ENCODE data around the gene SRC.
"Not testable (repeated sequence)": the region's sequence is repeated elsewhere in the genome, so short reads cannot be mapped to it uniquely, and the experiment has no call there.

SRC gene

DNA sequence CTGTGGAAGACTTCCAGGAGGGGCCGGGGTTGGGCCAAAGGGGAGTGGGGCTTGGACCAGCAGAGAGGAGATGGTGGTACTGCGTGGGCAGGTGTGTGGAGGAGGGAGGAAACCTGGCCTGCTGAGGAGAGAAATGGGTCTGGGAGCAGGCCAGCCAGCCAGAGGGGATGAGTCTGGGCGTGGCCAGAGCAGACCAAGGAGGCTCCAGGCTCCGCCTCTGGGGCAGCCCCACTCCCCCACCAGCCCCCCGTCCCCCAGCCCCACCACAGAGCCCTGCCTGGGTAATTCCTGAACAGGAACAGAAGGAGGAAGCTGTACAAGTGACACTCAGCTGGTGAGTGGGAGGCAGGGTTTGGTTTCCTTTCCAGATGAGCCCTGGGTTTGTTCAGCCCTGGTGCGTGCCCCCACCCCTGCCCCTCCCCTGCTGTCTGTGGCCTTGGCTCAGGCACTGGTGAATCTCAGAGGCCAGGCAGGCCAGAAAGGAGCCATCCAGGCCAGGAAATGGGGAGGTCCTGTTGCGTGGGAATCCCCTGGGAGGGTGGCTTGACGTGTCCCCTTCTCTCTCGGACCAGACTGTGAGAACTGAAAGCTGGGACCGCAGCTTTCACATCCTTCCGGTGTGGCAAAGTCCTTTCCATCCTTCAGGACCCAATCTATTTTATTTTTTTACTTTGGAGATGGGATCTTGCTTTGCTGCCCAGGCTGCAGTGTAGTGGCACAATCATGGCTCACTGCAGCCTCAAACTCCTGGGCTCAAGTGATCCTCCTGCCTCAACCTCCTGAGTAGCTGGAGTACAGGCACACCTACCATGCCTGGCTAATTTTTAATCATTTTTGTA is 9.4 kb upstream of the SRC start:
- DNase-seq (ENCODE audit: low spot score), result no peak

- no peak for DNase-seq (ENCODE audit: low spot score)
Observed at GRCh38 chr20:37337208-37337991, 8.5 kb upstream of the SRC start.

- DNase-seq (ENCODE audit: low spot score), result not testable (repeated sequence)
Observed at GRCh38 chr20:37338380-37338779, 7.6 kb upstream of the SRC start.

GRCh38 chr20:37339208-37339607 is 6.7 kb upstream of the SRC start:
- no peak for DNase-seq (ENCODE audit: low spot score)

- not testable (repeated sequence) for DNase-seq (ENCODE audit: low spot score)
Observed at GRCh38 chr20:37339764-37340109, 6.2 kb upstream of the SRC start.

DNA sequence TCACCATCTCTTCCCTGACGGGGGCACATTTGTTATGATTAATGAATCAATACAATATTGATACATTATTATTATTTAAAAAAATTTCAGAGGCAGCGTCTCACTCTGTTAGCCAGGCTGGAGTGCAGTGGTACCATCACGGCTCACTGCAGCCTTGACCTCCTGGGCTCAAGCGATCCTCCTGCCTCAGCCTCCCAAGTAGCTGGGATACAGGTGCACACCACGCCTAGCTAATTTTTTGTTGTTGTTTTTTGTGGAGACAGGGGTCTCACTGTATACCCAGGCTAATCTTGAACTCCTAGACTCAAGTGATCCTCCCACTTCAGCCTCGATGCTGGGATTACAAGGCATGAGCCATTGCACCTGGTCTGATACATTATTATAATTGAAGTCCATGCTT is 4.9 kb upstream of the SRC start:
- DNase-seq (ENCODE audit: low spot score), result no peak

- no peak for DNase-seq (ENCODE audit: low spot score)
Observed at GRCh38 chr20:37341632-37342031, 4.3 kb upstream of the SRC start.

- peak; percentile 56 for DNase-seq (ENCODE audit: low spot score)
Observed at GRCh38 chr20:37342231-37343177, 3.4 kb upstream of the SRC start.

DNA sequence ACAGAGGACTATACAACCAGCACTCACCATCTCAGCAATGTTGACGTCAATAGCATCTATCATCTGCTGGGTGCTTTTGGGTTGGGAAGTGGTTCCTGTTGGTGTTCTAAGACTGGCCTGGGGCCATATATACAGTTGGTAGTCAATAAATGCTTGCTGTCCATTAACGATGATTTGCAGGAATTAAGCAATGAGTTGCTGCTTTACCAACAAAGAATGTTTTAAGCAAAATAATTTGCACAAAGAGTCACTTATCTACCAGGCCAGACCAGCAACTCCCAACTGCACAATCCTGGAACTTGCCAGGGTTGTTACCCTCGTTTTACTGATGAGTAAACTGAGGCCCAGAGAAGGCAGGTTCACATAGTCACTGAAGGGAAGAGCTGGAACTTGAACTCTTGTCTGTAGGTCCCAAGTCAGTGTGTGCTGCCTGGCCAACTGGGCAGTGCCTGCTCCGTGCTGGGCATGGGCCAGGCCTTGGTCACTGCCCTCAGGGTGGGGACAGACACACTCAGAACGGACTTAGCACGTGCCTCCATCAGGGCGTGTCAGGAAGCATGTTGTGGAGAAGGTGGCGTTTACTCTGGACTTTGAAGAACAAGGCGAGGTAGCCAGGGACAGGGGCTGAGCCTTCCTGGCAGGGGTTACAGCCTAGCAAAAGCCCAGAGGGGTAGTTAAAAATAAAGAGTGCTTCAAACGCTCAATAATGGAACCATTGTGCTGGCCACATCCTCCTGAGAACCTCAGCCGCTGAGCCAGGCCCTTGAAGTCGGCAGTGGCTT is 2.5 kb upstream of the SRC start:
- DNase-seq (ENCODE audit: low spot score), result no peak

DNA sequence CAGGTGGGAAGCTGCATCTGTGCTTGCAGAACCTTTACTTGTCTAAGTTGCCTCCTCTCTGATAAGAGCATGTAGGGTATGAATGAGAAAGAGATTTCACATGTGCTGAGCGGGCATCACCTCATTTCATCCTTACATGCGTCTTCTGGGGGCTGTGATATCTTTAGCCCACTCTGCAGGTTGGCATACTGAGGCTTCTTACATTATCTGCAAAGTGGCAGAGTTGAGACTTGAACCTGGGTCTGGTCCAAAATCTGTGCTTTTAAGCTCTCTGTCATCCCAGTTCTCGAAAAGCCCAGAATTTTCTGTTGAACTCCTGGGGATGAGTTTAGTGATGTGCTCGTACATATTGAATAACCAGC is 2.0 kb upstream of the SRC start:
- DNase-seq (ENCODE audit: low spot score), result no peak

DNA sequence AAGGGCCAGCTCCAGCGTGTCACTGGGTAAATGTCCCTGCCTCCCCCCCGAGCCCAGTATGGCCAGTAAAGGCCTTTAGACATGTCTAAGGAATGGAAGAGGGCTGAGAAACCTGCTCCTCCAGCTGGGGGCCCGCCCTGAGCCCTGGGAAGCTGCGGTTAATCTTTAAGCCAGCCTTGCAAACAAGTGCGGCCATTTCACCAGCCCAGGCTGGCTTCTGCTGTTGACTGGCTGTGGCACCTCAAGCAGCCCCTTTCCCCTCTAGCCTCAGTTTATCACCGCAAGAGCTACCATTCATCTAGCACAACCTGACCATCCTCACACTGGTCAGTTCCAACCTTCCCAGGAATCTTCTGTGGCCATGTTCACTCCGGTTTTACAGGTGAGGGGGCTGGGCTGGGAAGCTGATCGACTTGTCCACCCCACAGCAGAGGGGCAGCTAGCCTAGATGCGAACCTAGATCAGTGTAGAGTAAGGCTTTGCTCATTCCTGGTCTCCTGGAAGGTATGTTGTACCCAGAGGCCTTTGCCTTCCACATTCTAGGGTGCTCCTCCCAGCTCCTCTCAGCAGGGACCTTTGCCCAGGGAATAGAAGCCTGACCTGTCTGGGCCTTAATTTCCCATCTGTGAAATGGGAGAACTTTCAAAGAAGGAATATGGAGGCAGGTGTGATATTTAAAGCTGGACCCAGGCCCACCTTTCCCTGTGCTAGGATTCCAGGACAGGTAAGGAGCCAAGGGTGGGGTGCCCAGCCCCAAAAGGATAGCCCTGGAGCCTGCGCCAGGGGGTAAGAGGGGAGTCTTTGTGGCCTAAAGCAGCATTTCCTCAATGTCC is 1.2 kb upstream of the SRC start:
- DNase-seq (ENCODE audit: low spot score), result no peak

DNA sequence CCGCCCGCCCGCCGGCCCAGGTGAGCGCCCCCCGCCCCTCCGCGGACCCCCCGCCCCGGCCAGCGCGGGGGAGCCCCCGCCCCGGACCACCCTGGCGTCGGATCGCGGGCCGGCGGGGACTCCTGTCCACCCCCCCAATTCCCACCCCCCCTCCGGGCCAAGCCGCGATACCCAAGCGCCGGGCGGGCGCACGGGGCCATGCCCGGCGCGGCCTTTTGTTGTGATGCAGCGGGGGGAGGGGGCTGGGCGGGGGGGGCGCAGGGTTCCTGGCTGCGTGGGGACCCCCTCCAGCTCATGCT is 245 bp downstream of the SRC start:
- DNase-seq (ENCODE audit: low spot score), result no peak

- DNase-seq (ENCODE audit: low spot score), result no peak
Observed at GRCh38 chr20:37346535-37347346, 801 bp downstream of the SRC start.

GRCh38 chr20:37347347-37347823 is 1.4 kb downstream of the SRC start:
- DNase-seq (ENCODE audit: low spot score), result no peak

DNA sequence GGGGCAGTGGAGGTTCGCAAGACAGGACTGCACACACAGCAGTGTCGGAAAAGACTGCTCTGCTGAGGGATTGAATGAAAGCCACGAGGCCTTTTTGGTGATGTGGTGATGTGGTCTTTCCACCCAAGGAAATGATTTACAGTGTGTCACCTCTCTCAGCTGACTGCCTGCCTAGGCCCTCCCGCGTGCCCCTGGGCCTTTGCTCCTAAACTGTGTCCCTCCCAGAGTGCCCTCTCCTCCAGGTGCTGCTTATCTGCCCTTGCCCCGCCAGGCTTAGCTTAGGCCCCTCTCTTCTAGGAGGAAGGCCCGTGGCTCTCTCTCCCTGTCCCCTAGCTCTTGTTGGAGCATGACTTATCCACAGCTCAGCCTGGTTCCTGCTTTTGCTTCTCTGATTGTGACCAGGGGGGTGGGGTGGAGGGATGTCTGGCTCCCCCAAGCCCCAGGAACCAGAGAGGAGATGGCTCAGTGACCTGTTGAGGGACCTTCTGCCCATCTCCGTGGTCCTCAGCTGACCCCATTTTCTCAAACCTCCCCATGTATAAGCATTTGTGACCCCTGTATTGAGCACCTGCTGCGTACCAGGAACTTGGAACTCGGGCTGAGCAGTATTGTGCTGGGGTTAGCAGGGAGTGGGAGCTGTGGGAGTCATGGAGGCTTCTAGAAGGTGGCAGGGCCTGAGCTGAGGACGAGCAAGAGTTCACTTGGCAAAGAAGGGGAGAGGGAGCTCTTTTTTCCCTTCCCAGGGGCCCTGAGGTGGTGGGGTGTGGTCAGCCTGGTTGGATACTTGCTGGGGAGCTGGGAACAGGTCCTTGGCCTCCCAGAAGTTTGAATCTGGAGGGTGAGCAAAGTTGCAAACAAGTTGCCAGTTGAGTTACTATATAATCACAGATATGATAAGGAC is 2.2 kb downstream of the SRC start:
- DNase-seq (ENCODE audit: low spot score), result peak; percentile 77

DNA sequence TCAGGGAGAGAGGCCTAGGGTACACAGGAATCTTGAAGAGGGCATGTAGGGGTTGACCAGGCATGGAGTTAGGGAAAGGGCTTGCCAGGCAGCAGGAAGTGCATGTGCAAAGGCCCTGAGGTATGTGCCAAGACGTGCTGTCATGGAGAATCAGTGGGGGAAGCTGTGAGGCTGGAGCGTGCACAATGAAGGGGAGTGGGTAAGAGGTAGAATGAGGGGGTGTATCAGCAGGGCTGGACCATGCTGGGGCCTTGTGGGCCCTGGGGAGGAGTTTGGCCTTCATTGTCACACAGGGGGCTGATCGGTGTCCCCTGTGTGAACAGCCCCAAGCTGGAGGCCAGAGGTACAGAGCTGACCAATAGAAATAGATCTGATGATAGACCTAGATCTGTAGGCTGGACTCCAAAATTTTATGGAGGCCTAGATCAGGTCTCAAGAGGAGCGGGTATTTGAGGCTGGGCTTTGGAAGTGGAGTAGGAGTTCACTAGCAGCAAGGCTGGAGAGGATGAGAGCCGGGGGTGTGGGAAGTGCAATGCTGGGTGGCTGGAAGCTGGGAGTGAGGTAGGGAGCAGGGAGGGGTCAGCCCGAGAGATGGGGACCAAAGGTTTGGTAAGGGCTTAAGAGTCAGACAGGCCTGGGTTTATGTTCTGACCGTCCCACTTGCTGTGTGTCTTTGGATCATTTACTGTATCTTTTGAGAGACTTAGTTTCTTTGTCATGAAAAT is 3.0 kb downstream of the SRC start:
- DNase-seq (ENCODE audit: low spot score), result no peak

DNA sequence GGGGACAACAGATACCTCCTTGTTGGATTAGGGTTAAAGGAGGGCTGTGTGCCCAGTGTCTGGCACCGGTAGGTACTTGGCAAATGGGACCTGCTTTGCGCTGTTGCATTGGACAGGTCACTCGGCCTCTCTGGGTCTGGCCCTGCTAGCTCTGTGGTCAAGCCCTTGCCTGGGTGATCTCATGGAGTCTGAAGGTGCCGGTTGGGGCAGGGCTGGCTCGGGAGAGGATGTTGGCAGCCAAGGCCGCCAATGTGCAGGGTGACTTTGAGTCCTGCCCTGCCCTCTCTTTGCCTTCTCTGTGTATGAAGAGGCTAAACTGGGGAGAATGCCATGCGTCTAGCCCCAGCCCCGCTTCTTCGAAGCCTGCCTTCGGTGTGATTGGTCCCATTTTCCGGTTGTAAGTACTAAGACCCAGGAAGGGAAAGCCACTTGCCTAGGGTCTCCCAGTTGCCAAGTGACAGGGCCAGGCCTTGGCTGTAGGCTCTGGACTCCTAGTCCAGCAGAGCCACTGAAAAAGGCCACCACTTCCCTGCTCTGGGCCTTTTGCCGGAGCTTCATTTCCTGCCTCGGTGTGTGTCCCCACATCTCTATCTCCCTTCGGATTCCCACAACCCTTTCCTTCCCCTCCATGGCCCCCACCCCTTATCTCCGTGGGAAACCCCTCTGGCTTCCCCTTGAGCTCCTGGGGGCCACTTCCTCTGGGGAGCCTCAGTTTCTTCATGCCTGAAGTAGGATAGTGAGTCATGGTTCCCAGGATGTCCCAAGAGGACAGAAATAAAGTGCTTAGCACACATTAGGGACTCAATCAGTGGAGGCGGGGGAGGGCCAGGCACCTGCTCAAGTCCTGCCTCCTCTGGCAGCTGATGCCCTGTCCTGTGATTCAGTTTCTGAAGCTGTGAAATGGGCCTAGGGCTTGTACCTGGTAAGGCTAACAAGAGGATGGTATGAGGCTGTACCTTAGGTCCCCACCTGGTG is 3.9 kb downstream of the SRC start:
- no peak for DNase-seq (ENCODE audit: low spot score)
